Measurements from ENCODE around the gene LMTK2. TPM values are rescaled to one million over a fixed set of nuclear protein-coding genes. Genes with fewer than 3 reads are reported as not detected.

The LMTK2 gene
- total RNA-seq, 1 experiment from 2014 or later = 16.8 TPM

DNA sequence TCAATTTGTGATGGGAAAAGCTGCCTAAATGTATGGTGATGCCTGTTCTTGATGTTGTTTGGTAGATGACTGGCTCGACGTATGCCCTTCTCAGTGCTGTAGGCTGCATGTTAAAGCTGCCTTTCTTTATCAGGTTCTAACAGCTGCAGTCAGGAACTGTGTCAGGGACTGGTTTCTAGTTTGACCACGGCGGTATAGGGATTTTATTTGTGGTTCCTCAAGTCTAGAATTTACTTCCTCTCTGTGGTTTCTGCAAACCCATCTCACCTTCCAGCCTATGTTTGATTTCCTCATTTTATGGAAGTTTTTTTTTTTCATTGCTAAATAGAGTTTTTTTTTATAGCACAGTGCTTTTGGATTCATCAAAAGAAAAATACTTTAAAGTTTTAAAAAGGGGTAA is 26.5 kb downstream of the LMTK2 start:
- no peak for DNase-seq (ENCODE audit: low read depth)
- in situ Hi-C loops (cut with HindIII; ENCODE audit: low pct_unique_long_range_greater_than_20kb, low sequenced_read_pairs) = no loop called here

DNA sequence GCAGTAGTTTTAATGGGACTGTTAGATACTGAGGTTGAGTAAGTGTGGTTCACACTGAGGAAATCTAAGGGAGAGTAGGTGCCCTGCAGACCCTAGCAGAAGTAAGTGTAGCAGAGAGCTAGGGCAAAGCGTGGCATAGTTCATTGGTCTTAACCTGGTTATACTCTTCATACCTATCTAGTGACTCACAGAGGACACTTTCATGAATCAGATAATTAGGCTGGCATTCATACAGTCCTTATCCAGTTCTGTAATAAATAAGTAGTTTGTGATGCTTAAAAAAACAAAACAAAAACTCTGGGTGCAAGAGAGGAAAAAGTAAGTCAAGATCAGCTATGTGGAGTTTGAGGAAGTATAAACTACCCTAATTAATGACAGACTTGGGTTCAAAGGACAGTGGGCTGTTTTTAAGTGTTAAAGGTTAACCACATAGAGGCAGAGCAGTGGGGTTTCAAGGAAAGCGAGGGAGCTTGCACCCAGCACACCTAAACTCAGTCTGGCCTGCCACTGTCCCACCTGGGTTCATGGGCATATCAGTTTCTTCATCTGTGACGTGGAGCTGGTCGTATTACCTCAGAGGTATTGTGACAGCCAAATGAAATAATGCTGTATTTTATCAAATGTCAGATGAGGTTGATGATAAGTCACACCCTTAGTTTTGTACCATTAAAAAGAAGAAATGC is 27.1 kb downstream of the LMTK2 start:
- in situ Hi-C loops (cut with HindIII; ENCODE audit: low pct_unique_long_range_greater_than_20kb, low sequenced_read_pairs) = no loop called here
- DNase-seq (ENCODE audit: low read depth) = peak; percentile 80

DNA sequence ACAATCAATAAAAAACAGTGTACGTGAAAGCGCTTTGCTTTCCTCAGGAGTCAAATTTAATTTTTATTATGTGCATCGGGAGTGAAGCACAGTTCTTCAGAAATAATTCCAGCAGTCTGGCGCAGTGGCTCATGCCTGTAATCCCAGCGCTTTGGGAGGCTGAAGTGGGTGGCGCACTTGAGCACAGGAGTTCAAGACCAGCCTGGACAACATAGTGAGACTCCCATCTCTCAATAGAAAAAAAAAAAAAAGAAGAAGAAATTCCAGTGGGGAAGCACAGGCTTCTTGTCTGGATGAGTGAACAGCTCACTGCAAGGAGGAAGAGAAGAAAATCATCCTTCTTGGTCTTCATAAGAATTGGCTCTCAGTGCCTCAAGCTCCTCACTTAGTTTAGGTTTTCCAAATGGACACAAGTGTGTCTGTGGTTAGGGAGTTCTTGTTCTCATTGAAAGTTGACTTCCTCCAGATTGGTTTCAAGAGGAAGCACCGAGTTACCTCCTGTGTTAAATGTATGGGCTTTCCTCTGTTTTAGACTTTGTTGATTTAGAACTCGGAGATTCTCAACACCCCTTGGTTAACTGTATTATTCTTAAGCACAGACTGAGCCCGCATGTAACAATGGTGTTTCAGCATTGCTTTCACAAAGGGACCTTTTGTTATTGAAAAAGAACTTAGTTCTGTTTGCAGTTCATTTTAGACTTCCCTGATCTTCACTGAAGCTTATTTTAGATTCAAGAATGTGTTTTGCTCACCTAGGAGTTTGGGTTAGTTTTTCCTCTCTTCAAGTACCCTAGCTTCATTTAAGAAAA is 28.0 kb downstream of the LMTK2 start:
- in situ Hi-C loops (cut with HindIII; ENCODE audit: low pct_unique_long_range_greater_than_20kb, low sequenced_read_pairs) = no loop called here
- DNase-seq (ENCODE audit: low read depth) = no peak

GRCh38 chr7:98135984-98136383 is 29.3 kb downstream of the LMTK2 start:
- in situ Hi-C loops (cut with HindIII; ENCODE audit: low pct_unique_long_range_greater_than_20kb, low sequenced_read_pairs) = no loop called here

DNA sequence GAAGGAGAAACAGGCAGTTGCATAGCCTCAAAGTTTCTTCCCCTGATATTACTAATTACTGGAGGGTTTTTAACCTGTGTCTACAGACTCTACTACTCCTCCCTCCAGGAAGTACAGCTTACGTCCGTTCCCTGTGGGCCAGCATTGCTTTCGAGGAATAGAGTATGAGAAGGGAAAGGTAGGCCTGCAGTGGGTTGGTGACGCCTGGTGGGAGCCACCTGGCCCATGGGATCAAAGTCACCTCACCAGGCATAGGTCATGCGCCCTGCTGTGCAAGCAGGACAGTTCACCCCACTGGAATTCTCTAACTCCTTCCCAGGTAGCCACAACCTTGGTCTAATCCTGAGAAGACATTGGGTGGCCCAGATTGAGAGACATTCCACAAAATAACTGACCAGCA is 29.8 kb downstream of the LMTK2 start:
- in situ Hi-C loops (cut with HindIII; ENCODE audit: low pct_unique_long_range_greater_than_20kb, low sequenced_read_pairs) = no loop called here

More at GRCh38 chr7:98135984-98136383, 29.3 kb downstream of the LMTK2 start:
- no peak for DNase-seq (ENCODE audit: low read depth)

GRCh38 chr7:98137134-98137825 is 30.6 kb downstream of the LMTK2 start:
- no peak for DNase-seq (ENCODE audit: low read depth)
- in situ Hi-C loops (cut with HindIII; ENCODE audit: low pct_unique_long_range_greater_than_20kb, low sequenced_read_pairs) = no loop called here

More for the DNA sequence above, 29.8 kb downstream of the LMTK2 start:
- no peak for DNase-seq (ENCODE audit: low read depth)

DNA sequence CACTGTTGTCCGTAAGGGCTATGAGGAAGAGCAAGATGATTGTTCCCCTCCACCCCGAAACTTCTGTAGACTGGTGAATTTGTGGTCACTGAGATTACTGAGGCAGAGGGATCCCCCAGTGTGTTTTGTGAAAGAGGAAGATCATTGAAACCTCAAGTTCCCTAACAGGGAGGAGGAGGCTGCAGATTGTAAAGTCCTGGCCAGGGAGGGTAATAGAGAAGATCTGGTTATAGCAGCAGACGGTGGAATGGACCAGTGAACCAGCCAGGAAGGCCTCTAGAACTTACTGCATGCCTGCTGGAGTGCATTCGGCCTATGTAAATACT is 31.1 kb downstream of the LMTK2 start:
- no peak for DNase-seq (ENCODE audit: low read depth)
- in situ Hi-C loops (cut with HindIII; ENCODE audit: low pct_unique_long_range_greater_than_20kb, low sequenced_read_pairs) = no loop called here

DNA sequence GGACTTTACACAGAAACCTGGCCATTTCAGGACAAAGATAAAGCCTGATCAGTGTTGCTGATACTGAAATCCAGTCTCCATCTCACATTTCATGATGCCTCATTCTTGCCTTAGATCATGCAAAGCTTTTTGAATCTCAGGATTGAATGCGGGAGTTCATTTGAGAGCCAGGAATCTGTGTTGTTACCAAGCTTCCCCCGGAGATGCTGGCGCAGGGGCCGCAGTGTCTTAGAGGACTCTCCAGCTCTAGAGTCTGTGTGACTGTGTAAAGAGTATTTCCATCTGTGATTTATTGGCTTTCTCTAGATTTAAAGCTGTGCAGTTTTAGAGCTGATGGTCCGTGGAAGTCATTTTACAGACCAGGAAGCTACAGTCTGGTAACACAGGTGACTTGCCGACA is 32.0 kb downstream of the LMTK2 start:
- no peak for DNase-seq (ENCODE audit: low read depth)
- in situ Hi-C loops (cut with HindIII; ENCODE audit: low pct_unique_long_range_greater_than_20kb, low sequenced_read_pairs) = no loop called here

DNA sequence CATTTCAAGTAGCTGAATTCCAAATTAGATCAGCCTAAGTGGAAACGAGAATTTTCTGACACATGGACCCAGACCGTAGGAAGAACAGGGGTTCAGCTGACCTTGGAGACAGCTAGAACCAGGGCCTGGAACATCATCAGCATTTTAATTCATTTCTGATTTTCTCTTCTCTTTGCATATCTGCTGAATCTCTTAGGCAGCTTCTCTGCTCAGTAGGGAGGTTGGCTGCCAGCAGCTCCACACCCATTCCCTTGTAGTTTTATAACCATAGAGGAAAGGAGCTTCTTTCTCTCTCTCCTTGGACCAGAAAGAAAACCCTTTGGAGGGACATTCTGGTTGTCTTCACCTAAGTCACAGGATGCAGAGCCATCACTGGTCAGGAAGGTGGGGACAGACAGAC is 36.0 kb downstream of the LMTK2 start:
- no peak for DNase-seq (ENCODE audit: low read depth)
- in situ Hi-C loops (cut with HindIII; ENCODE audit: low pct_unique_long_range_greater_than_20kb, low sequenced_read_pairs) = no loop called here

GRCh38 chr7:98148607-98149006 is 41.9 kb downstream of the LMTK2 start:
- in situ Hi-C loops (cut with HindIII; ENCODE audit: low pct_unique_long_range_greater_than_20kb, low sequenced_read_pairs) = no loop called here
- DNase-seq (ENCODE audit: low read depth) = no peak

DNA sequence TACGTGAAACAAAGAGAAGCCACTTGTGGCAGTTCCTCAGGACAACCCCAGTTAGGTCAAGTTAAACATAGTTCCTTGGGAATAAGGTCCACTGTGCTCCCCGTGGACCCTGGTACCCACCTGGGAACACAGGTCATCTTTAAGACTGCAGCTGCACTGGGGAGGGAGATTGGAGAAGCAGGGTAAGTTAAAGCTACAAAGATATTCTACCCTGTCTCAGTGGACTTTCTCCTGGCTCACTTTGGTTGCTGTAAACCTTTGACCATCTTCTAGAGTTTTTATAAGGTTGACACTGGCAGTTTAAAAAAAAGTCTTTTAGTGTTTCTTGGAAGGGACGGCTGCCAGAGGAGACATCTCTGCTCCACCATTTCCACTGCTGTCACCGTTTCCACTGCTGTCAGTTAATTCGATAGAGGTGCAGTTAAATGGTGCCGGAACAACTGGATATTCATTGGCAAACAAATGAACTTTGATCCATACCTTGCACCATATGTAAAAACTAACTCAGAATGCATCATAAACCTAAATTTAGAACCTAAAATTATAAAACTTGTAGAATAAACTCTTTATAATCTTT is 42.5 kb downstream of the LMTK2 start:
- in situ Hi-C loops (cut with HindIII; ENCODE audit: low pct_unique_long_range_greater_than_20kb, low sequenced_read_pairs) = no loop called here
- no peak for DNase-seq (ENCODE audit: low read depth)

- in situ Hi-C loops (cut with HindIII; ENCODE audit: low pct_unique_long_range_greater_than_20kb, low sequenced_read_pairs) = no loop called here
- no peak for DNase-seq (ENCODE audit: low read depth)
Measured at GRCh38 chr7:98151884-98152283, 45.2 kb downstream of the LMTK2 start.

DNA sequence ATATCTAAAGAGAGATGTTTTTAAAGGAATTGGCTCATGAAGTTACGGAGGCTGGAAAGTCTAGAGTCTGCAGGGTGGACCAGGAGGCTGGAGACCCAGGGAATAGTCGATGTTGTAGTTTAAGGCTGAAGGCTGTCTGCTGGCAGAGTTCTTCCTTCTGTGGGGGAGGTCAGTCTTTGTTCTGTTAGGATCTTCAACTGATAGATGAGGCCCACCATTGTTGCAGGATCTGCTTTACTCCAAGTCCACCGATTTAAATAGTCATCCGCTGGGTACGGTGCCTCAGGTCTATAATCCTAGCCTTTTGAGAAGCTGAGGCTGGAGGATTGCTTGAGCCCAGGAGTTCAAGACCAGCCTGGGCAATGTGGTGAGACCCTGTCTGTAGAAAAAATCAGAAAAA is 50.0 kb downstream of the LMTK2 start:
- in situ Hi-C loops (cut with HindIII; ENCODE audit: low pct_unique_long_range_greater_than_20kb, low sequenced_read_pairs) = no loop called here
- no peak for DNase-seq (ENCODE audit: low read depth)

DNA sequence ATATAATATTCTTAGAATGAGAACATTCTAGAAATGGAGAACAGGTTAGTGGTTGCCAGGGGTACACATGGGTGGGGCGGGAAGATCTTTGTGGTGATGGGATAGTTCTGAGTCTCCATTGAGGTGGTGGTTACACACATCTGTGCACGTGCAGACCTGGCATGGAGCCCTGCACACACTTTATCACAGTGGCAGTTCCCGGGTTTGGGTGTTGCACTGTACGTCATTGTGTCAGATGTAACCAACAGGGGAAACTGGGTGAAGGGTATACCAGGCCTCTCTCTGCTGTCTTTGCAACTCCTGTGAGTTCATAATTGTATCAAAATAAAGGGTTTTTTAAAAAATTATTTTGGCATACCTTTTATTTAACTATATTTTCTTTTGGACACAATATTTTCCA is 51.1 kb downstream of the LMTK2 start:
- DNase-seq (ENCODE audit: low read depth) = no peak
- in situ Hi-C loops (cut with HindIII; ENCODE audit: low pct_unique_long_range_greater_than_20kb, low sequenced_read_pairs) = no loop called here

GRCh38 chr7:98162758-98163157 is 56.1 kb downstream of the LMTK2 start:
- in situ Hi-C loops (cut with HindIII; ENCODE audit: low pct_unique_long_range_greater_than_20kb, low sequenced_read_pairs) = no loop called here
- DNase-seq (ENCODE audit: low read depth) = no peak

DNA sequence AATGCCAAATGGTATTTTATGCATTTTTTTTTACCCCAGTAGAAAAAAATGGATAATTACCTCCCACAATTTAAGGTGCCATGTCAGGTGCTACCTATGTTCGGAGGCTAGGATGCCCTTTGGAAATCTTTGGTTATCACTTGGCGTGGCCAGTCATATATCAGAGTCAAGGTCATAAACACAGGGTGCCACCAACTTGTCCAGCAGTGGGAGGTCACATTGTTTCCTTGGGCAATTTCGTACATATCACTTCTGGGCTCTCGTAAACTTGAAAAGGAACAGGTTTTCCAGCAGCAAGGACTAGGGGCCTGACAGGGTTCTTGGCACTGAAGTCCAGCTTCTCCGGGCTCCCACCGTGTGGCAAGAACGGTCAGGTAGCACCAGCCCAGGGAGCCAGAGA is 56.6 kb downstream of the LMTK2 start:
- in situ Hi-C loops (cut with HindIII; ENCODE audit: low pct_unique_long_range_greater_than_20kb, low sequenced_read_pairs) = no loop called here
- DNase-seq (ENCODE audit: low read depth) = no peak

- peak; percentile 82 for DNase-seq (ENCODE audit: low read depth)
- in situ Hi-C loops (cut with HindIII; ENCODE audit: low pct_unique_long_range_greater_than_20kb, low sequenced_read_pairs) = no loop called here
Measured at GRCh38 chr7:98163704-98164494, 57.2 kb downstream of the LMTK2 start.

All from Caki2 (cell line).